GM18517 (cell line): ENCODE results near the gene OR6M1.
A peak's percentile ranks its signal among the peaks of the same experiment; 100 is the strongest.

Source experiments
- ATAC-seq: cut with Tn5 transposase; IDR thresholded peaks from one replicate; pipeline ENCODE4 v1.9.1; 2021; ENCODE audit warnings: mild to moderate bottlenecking, moderate library complexity; ENCODE audit not compliant: unreplicated experiment

Gene OR6M1

DNA sequence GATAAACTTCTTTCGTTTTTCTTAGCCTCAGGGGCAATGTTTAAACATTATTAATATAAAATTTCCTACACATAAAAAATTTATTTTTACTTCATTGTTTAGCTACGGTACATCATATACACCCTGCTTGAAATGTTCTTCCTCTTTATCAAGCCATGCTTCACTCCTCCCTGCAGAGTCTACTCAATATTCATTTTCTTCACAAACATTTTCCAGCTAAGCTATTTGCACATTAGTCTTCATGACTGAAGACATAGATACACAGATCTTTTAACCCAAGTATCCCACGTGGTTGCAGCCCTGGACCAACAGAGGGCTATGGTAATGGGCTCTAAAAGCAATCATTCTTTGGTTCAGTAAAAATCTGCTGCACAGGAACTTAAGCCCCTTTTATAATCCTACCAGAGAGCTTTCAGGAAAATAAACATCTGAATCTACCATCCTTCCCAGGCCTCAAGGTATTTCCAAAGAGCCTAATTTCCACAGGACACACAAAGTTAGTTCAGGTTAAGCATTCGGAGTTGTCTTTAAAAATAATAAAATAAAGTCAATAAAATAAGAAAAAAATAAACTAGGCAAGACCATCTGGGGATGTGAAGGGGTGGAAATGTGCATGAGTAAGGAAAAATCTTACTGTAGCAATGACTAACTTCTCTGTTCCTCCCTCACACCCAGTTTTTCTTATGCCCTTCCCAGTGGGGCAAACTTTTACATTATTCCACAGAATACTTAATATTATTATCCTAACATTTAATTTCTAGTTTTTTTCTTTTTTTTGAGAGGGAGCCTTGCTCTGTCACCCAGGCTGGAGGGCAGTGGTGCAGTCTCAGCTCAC is 30.2 kb downstream of the OR6M1 start:
- no peak for ATAC-seq

DNA sequence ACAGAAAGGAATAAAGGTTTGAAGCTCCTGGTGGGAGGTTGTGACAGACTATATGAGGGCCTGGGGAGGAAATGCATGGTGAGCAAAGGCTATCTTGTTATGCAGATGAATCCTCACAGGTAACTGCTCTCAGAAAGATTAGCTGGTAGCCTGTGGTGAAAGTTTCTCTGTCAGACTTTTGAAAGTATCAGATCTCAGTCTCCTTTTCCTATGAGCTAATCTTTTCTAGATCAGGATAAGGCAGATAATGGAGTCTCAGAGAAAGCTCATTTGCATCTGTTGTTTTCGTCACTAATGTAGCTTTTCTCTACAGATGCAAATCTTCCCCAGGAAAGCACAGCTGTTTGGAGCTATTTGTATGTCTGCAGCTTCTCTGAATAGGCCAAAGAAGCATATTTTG is 30.9 kb downstream of the OR6M1 start:
- ATAC-seq, result no peak

DNA sequence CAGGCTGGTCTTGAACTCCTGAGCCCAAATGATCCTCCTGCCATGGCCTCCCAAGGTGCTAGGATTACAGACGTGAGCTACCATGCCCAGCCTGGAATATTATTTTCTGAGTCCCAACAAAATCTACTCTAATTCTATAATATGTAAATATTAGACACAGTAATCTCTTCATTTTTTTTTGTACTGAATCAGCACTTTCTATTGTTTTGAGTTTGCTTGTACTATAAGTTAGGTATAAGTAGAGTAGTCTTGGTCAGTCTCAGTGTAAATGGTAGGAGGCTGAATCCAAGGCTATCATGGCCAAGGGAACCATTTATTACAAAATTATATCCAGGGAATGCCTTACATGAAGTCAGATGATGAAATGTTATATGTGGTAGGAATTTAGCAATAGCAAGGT is 32.2 kb downstream of the OR6M1 start:
- ATAC-seq, result no peak

DNA sequence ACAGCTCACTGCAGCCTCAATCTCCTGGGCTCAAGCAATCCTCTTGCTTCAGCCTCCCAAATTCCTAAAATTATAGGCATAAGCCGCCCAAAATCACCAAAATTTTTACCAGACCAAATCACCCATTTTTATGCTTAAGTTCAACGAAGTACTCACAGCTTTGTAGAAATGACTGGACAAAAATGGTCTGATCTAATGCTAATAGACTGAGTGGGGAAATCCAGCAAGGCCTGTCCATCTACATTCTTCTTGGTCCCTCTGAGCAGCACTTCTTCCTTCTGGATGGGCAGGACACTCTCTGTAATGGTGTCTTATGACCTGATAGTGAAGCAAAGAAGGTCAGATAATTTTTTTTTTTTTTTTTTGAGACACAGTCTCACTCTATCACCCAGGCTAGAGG is 33.1 kb downstream of the OR6M1 start:
- no peak for ATAC-seq

DNA sequence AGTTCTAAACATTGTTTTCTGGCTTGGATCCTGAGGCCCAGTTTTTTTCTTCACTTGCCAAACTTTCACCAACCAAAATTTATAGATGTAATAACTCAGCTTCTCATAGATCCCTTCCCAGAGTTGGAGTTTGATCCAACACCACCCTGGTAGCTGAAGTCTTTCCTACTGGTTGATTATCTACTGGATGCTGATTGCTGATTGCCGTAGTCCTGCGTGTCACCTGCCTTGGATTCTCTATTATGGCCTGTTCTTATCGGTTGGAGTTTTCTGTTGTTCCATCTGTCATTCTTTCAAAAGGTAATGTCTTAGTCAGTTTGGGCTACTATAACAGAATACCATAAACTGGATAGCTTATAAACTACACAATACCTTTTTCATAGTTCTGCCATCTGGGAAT is 34.5 kb downstream of the OR6M1 start:
- no peak for ATAC-seq

DNA sequence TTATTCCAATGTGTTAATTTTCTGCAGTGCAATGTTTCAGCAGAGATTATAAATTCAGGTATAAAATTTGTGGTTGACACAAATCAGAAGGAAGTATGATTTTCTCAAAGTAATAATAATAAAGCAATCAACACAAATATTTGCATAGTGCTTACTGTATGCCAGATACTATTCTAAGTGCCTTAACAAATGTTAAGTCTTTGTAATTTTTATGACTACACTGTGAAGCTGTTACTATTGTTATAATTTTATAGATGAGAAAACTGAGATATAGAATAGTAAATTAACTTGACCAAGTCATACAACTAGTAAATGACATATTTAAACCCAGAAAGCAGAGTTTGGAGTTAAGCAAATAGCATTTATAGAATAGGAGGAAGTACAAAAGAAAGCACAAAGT is 35.4 kb downstream of the OR6M1 start:
- no peak for ATAC-seq

DNA sequence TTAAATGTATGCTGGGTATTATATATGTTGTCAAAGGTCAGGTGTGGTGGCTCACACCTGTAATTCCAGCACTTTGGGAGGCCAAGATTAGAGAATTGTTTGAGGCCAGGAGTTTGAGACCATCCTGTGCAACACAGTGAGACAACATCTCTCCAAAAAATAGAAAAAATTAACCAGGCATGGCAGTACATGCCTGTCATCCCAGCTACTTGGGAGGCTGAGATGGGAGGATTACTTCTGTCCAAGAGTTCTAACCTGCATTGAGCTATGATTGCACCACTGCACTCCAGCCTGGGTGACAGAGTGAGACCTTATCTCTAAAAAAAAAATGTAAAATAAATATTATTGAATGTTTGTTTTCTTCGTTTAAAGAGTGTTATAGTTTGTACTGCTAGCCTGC is 40.5 kb downstream of the OR6M1 start:
- no peak for ATAC-seq

DNA sequence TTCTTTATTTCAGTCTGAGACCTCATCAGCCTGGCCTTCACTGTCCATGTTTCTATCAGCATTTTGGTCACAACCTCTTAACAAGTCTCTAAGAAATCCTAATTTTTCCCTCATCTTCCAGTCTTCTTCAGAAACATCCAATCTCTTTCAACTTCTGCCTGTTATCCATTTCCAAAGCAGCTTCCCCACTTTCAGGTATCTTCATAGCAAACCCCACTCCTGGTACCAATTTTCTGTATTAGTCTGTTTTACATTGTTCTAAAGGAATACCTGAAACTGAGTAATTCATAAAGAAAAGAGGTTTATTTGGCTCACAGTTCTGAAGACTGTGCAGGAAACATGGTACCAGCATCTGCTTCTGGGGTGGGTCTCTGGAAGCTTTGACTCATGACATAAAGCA is 43.7 kb downstream of the OR6M1 start:
- no peak for ATAC-seq

DNA sequence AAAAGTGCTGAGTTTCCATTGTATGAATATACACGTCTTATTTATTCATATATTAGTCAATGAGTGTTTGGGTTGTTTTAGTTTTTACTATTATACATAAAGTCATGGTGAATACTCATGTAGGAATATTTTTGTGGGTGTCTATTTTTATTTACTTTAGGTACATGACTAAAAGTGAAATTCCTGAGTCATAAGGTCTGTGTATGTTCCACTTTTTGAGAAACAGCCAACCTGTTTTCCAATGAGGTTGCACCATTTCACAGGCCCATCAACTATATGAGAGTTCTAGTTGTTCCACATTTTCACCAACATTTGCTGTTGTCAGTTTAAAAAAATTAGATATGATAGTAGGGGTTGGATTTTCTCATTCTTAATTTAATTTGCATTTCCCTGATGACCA is 45.3 kb downstream of the OR6M1 start:
- ATAC-seq, result peak; percentile 62

DNA sequence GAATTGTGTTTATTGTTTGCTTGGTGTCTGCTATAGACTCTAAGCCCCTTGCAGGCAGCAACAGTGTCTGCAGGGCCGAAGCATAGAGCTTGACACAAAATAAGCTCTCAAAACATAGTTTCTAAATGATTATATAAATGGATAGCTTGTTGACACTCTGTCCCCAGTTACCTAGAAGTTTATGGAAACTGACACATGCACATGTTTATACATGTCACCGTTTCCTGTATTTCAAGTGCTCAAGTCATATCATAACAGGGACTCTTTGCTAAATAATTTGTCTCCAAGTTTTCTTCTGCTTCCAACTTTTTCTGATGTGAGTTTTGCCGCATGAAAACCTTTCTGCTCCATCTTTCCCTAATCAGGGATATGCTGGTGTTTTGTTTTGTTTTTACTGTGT is 48.2 kb downstream of the OR6M1 start:
- ATAC-seq, result no peak

DNA sequence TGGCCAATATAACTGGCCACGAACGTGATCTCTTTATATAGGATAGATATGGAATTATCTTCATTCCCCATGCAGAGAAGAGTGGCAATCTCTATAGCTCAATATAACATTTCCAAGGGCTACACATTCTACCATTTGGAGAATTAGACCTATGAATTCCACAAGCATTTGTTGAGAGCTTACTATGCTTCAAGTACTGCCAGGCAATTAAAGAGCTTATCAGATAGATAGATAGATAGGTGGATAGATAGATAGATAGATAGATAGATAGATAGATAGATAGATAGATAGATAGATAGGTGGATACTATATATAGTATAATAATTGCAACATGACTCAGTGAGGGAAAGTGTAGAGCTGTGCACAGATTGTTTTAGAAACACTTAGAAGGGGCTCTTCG is 50.3 kb downstream of the OR6M1 start:
- no peak for ATAC-seq
